HEK293T (cell line): ENCODE results near the gene FUBP1.

Source experiments
- ARNT ChIP-seq: fragments of 450-650 bp; IDR thresholded peaks from 2 replicates; pipeline ENCODE4 v1.6.1; 2017; ENCODE audit warnings: mild to moderate bottlenecking
- BHLHE40 ChIP-seq: fragments of 450-650 bp; IDR thresholded peaks from 2 replicates; pipeline ENCODE4 v1.6.1; 2016; ENCODE audit warnings: mild to moderate bottlenecking, moderate library complexity, borderline replicate concordance
- CTBP1 ChIP-seq: fragments of 450-650 bp; IDR thresholded peaks from 2 replicates; pipeline ENCODE4 v1.6.1; 2016; ENCODE audit warnings: borderline replicate concordance
- HDGF ChIP-seq: fragments of 450-650 bp; IDR thresholded peaks from 2 replicates; pipeline ENCODE4 v1.6.1; 2017; ENCODE audit warnings: antibody characterized with exemption, borderline replicate concordance
- LEF1 ChIP-seq: fragments of 450-650 bp; IDR thresholded peaks from 2 replicates; pipeline ENCODE4 v1.6.1; 2017; ENCODE audit warnings: mild to moderate bottlenecking, borderline replicate concordance
- PKNOX1 ChIP-seq: fragments of 450-650 bp; IDR thresholded peaks from 2 replicates; pipeline ENCODE4 v1.6.1; 2016
- SP1 ChIP-seq: fragments of 450-650 bp; IDR thresholded peaks from 2 replicates; pipeline ENCODE4 v1.6.1; 2017
- SUZ12 ChIP-seq: fragments of 450-650 bp; IDR thresholded peaks from 2 replicates; pipeline ENCODE4 v1.6.1; 2016; ENCODE audit warnings: mild to moderate bottlenecking

- TF ChIP-seq PKNOX1: no peak
- TF ChIP-seq SP1: no peak
- TF ChIP-seq CTBP1: no peak
- no peak for TF ChIP-seq ARNT
- TF ChIP-seq SUZ12: no peak
- TF ChIP-seq LEF1: no peak
- no peak for TF ChIP-seq BHLHE40
- TF ChIP-seq HDGF: no peak
Observed at GRCh38 chr1:77961392-77961791, 17.5 kb downstream of the FUBP1 start.
